Stimulated activated CD8-positive, alpha-beta memory T cell treated with anti-CD3 and anti-CD28 coated beads, Interleukin-2, amount 100 ng/mL, for 1 hour (primary cell): Measurements from ENCODE around the gene DZIP3.
A peak's percentile ranks its signal among the peaks of the same experiment; 100 is the strongest.
"Not testable (repeated sequence)": the region's sequence is repeated elsewhere in the genome, so short reads cannot be mapped to it uniquely, and the experiment has no call there.

Experiments used
- DNase-seq, 2 donors: peaks; one replicate each; pipeline ENCODE4 v3.0.0-alpha.2; 2020; ENCODE audit warnings: low read depth in 2 of 2

The DZIP3 gene

GRCh38 chr3:108598375-108598774 is 8.9 kb downstream of the DZIP3 start:
- DNase-seq, result no peak

DNA sequence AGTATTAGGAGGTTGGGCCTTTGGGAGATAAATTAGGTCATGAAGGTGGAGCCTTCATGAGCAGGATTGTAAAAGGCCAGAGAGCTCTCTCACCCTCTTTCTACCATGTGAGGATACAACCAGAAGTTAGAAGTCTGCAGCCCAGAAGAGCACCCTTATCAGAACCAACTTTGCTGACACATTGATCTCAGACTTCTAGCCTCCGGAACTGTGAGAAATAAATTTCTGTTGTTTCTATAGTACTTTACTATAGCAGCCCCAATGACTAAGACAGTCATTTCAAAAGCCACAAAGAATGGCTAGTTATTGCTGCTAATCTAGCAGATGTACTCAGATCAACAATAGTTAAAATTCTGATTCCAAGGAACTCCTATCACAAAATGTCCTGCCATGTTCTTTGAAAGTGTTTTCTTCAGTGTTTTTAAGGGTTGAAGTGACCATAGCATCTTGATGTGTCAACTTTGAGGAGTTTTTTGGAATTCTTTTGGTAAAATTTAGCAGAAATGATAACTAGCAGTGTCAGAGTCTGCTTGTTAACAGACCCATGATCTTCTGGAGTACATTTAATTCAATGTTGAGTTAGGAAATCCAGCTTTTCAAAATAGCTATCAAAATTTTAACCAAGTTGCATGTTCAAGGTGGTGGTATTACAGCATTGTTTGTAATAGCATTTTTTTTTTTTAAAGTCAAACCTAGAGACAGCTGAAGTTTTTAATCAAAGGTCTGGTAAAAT is 10.3 kb downstream of the DZIP3 start:
- DNase-seq, result no peak

DNA sequence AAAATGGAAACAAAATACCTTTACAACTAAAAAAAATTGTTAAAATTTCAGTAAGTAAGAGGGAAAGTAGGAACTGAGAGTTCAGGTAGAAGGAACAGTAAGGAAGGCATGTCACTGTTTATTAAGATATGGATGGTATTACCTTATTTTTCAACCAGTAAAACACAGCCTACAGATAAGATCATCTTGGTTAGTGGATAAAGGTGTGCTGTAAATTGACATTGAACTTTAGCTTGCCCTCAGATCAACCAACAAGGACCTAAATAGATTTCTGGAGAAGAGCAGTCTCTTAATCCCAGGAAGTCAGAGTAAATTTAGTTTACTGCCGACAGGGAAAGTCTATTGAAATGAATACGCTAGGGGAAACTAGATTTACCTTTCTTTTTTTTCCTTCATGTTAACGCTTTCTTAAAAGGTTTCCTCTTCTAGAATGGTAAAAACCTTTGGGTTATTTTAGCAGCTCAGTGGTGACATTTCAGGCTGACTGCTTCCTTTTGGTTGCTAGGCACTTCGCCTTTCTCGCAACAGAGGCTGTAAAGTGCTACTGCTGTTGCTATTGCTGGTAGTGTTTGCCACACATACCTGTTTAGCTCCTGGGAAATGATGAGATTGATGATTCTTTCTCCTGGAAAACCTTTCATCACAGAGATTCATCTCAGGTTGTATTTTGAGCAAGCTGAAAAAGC is 12.9 kb downstream of the DZIP3 start:
- peak in 1 of 2 donors; percentile 9 for DNase-seq

- no peak for DNase-seq
These were observed 13.4 kb downstream of the DZIP3 start for GRCh38 chr3:108602935-108603294.

- DNase-seq, result no peak
These were observed 14.2 kb downstream of the DZIP3 start for GRCh38 chr3:108603691-108604090.

DNA sequence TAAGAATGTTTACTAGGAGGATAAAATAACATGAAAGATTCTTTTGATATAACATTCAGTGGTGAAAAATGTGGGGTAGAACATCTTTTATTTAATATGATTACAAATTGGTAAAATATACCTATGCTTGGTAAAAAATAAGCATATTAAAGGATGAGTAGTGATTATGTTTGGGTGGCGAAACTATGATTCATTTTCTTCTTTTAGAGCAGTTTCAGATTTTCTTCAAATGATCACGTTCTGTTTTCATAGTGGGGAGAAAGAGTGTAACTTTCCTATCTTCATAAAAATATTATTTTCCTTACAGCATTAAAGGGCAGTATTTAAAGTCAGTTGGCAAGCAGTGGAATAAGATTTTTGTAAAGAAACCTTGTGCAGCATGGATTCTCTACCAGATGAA is 15.5 kb downstream of the DZIP3 start:
- DNase-seq, result no peak

- DNase-seq, result no peak
These were observed 16.0 kb downstream of the DZIP3 start for GRCh38 chr3:108605491-108605890.

- no peak for DNase-seq
These were observed 19.2 kb downstream of the DZIP3 start for GRCh38 chr3:108608750-108609149.

DNA sequence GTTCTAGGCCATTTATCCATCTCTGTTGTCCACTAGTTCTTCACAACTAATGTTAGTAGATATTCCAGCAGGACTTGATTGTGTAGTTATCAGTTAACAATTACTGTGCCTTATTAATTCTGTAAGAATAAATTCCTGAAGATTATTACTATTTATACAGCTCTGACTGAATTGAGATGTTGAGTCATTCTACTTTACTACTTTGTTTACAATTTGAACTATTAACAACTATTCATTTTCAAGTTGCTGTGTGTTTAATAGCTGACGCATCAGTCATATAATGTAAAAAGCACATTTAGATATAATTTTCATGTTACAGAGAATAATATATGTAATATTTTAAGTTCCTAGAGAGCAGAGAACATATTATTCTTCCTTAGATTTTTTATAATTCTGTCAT is 21.1 kb downstream of the DZIP3 start:
- no peak for DNase-seq

DNA sequence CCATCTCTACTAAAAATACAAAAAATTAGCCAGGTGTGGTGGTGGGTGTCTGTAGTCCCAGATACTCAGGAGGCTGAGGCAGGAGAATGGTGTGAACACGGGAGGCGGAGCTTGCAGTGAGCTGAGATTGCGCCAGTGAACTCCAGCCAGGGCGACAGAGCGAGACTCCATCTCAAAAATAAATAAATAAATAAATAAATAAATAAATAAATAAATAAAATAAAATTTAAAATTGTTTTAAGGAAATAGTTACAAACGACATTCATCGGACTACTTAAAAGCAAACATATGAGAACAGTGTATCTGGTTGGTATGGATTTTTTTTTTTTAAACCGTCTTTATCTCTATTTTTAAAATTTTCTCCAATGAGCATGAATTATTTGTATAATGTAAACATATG is 26.6 kb downstream of the DZIP3 start:
- not testable (repeated sequence) for DNase-seq

DNA sequence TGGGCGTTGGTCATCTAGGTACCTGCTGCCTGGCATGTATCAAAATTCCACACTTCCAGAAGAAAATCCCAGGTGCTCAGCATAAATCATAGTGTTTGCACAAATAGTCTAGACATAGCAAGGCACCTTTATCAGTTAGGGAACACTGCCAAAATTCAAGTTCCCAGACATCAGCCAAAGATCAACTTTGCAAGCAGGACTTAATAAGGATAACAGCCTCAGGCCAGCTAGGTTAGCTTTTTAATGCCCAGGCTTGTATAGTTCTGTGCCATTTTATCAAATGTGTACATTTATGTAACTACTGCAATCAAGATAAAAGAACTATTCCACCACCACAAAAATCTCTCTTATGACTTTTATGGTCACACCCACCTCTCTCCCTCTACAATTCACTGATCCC is 30.7 kb downstream of the DZIP3 start:
- DNase-seq, result no peak

DNA sequence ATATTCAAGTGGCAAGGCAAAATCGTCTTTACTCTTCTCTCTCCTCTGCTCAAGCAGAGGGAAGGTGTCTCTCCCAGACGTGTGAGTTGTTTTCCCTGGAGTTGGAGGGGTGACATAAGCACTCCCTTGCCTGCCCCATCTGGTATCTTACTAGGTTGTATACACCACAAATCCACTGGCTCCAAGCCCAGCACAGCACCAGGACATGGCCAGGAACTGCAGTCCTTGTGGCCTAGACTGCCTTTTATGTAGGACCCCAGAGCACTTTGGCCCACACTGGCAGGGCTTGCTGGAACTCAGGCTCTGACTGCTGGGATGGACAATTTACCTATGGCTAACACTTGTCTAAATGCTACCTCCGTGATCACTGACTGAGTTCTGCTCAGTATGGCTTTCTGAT is 34.0 kb downstream of the DZIP3 start:
- DNase-seq, result no peak

GRCh38 chr3:108629974-108630373 is 40.5 kb downstream of the DZIP3 start:
- no peak for DNase-seq

- no peak for DNase-seq
These were observed 53.0 kb downstream of the DZIP3 start for GRCh38 chr3:108642526-108642925.

GRCh38 chr3:108645364-108645763 is 55.8 kb downstream of the DZIP3 start:
- DNase-seq, result no peak

- not testable (repeated sequence) for DNase-seq
These were observed 66.1 kb downstream of the DZIP3 start for GRCh38 chr3:108655664-108656063.

- DNase-seq, result no peak
These were observed 72.2 kb downstream of the DZIP3 start for GRCh38 chr3:108661699-108662098.

DNA sequence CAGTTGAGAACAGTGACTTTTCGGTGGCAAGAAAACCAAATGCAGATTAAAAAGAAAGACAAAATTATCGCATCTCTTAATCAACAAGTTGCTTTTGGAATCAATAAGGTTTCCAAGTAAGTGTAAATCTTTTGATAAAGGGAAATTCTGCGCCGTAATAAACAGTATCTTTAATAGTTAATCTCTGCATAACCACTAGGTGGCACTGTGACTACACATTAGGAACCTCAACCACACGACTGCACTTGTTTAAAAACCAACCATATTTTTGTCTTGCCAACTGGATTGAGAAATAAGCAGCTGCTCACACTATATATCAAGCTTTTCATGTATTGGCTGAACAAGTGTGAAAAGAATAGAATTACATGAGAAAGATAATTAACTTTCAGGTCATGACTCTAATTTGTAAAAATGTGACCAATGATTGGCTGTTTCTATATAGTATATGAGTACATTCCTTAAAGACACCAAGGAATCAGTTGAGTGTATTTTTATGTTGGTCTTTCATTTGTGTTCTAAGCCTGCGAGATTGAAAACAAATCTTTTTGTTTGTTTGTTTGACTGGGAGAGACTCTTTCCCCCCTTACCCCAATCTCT is 72.7 kb downstream of the DZIP3 start:
- DNase-seq, result peak in 1 of 2 donors; percentile 5

- DNase-seq, result no peak
These were observed 74.7 kb downstream of the DZIP3 start for GRCh38 chr3:108664266-108664665.

- no peak for DNase-seq
These were observed 77.8 kb downstream of the DZIP3 start for GRCh38 chr3:108667312-108667711.

DNA sequence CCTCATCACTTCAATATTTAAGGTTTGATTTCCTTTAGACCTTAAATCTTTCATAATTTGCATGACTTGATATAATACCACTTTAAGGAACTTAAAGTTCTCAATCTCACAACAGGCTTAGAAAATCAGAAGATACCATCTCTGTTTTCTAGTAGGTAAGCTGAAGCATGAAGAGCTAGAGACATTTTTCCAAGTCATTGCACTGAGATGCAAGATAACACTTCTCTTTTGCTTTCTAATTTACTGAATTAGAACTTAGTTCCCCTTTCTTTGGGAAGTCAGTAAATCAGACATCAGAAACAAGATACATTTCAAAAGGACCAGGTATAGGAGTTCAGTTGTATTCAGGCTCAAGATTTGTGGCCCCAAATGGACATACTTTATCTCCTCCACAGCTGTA is 79.7 kb downstream of the DZIP3 start:
- DNase-seq, result no peak

- DNase-seq, result no peak
These were observed 83.2 kb downstream of the DZIP3 start for GRCh38 chr3:108672701-108673100.

GRCh38 chr3:108673988-108674661 is 84.6 kb downstream of the DZIP3 start:
- DNase-seq, result no peak
